ENCODE measurements around the gene CLP1. TPM values are rescaled to one million over a fixed set of nuclear protein-coding genes. Genes with fewer than 3 reads are reported as not detected.

The CLP1 gene
- 16.6 and 24.1 TPM in 2 replicates for total RNA-seq (2014; rRNA removed; shearing (Covaris generic))

GRCh38 chr11:57657194-57658022 lies at the start of gene CLP1:
Gene CLP1 (plus strand): TSS chr11:57657762. CDS start chr11:57659477, 1,715 bp downstream.
- peak within 1 kb of the TSS; percentile 25; the same call in 1 of the 2 replicates for H3K27ac ChIP-seq
- H3K36me3 ChIP-seq, result peaks cover 28% of the 10 kb centered on the region
- no peaks in the 10 kb centered on the region; the same call in 1 of the 2 replicates for H3K4me1 ChIP-seq (replicated peaks)
- no peaks in the 10 kb centered on the region for H3K27me3 ChIP-seq (replicated peaks)
- H3K9me3 ChIP-seq (replicated peaks), result no peaks in the 10 kb centered on the region
- H3K4me3 ChIP-seq, result peak within 1 kb of the TSS; percentile 48
- DNase-seq (ENCODE audit: low read depth in 1 of 2, low spot score in 2 of 2), result peak; percentile 97 to 99

- Histone ChIP-seq H3K4me1 (replicated peaks) (no peaks in the 10 kb centered on the region), H3K4me3 (no peak overlapping the region), H3K36me3 (no peaks in the 10 kb centered on the region), H3K9me3 (replicated peaks) (no peaks in the 10 kb centered on the region), H3K27ac (no peak overlapping the region), H3K27me3 (replicated peaks) (peaks cover 11% of the 10 kb centered on the region)
- no peak for DNase-seq (ENCODE audit: low read depth in 1 of 2, low spot score in 2 of 2)
Measured at GRCh38 chr11:57610170-57610569, 47.4 kb upstream of the CLP1 start.

- no peak overlapping the region for H3K4me3 ChIP-seq
- no peaks in the 10 kb centered on the region for H3K4me1 ChIP-seq (replicated peaks)
- H3K36me3 ChIP-seq, result no peaks in the 10 kb centered on the region
- no peaks in the 10 kb centered on the region for H3K9me3 ChIP-seq (replicated peaks)
- H3K27ac ChIP-seq, result no peak overlapping the region
- no peak for DNase-seq (ENCODE audit: low read depth in 1 of 2, low spot score in 2 of 2)
- H3K27me3 ChIP-seq (replicated peaks), result peaks cover 7% of the 10 kb centered on the region
Measured at GRCh38 chr11:57614234-57614772, 43.3 kb upstream of the CLP1 start.

- Histone ChIP-seq H3K9me3 (replicated peaks) (peaks cover 3% of the 10 kb centered on the region), H3K27ac (no peak overlapping the region), H3K4me1 (replicated peaks) (no peaks in the 10 kb centered on the region), H3K36me3 (no peaks in the 10 kb centered on the region), H3K27me3 (replicated peaks) (peaks cover 3% of the 10 kb centered on the region), H3K4me3 (no peak overlapping the region)
- no peak for DNase-seq (ENCODE audit: low read depth in 1 of 2, low spot score in 2 of 2)
Measured at GRCh38 chr11:57615308-57615707, 42.3 kb upstream of the CLP1 start.

- DNase-seq (ENCODE audit: low read depth in 1 of 2, low spot score in 2 of 2), result no peak
- Histone ChIP-seq H3K9me3 (replicated peaks) (peaks cover 3% of the 10 kb centered on the region), H3K27ac (no peak overlapping the region), H3K4me3 (no peak overlapping the region), H3K4me1 (replicated peaks) (no peaks in the 10 kb centered on the region), H3K27me3 (replicated peaks) (no peaks in the 10 kb centered on the region), H3K36me3 (no peaks in the 10 kb centered on the region)
Measured at GRCh38 chr11:57616595-57616994, 41.0 kb upstream of the CLP1 start.

GRCh38 chr11:57618438-57618837 lies 39.1 kb upstream of the CLP1 start:
- Histone ChIP-seq H3K4me3 (no peak overlapping the region), H3K27ac (no peak overlapping the region), H3K4me1 (replicated peaks) (no peaks in the 10 kb centered on the region), H3K36me3 (no peaks in the 10 kb centered on the region), H3K27me3 (replicated peaks) (no peaks in the 10 kb centered on the region), H3K9me3 (replicated peaks) (peaks cover 3% of the 10 kb centered on the region)
- no peak for DNase-seq (ENCODE audit: low read depth in 1 of 2, low spot score in 2 of 2)

- DNase-seq (ENCODE audit: low read depth in 1 of 2, low spot score in 2 of 2), result no peak
- H3K4me3 ChIP-seq, result no peak overlapping the region
Measured at GRCh38 chr11:57619331-57619730, 38.2 kb upstream of the CLP1 start.

GRCh38 chr11:57620467-57620866 lies 37.1 kb upstream of the CLP1 start:
- Histone ChIP-seq H3K4me3 (no peak overlapping the region), H3K27ac (no peak overlapping the region), H3K9me3 (replicated peaks) (peaks cover 3% of the 10 kb centered on the region), H3K27me3 (replicated peaks) (no peaks in the 10 kb centered on the region), H3K4me1 (replicated peaks) (no peaks in the 10 kb centered on the region), H3K36me3 (no peaks in the 10 kb centered on the region)
- DNase-seq (ENCODE audit: low read depth in 1 of 2, low spot score in 2 of 2), result no peak

More at GRCh38 chr11:57619331-57619730, 38.2 kb upstream of the CLP1 start:
- H3K27ac ChIP-seq, result no peak overlapping the region
- peaks cover 3% of the 10 kb centered on the region for H3K9me3 ChIP-seq (replicated peaks)
- H3K36me3 ChIP-seq, result no peaks in the 10 kb centered on the region
- no peaks in the 10 kb centered on the region for H3K27me3 ChIP-seq (replicated peaks)
- no peaks in the 10 kb centered on the region for H3K4me1 ChIP-seq (replicated peaks)

GRCh38 chr11:57622263-57622662 lies 35.3 kb upstream of the CLP1 start:
- no peaks in the 10 kb centered on the region for H3K36me3 ChIP-seq
- no peak for DNase-seq (ENCODE audit: low read depth in 1 of 2, low spot score in 2 of 2)
- no peak overlapping the region for H3K4me3 ChIP-seq

GRCh38 chr11:57624864-57625263 lies 32.7 kb upstream of the CLP1 start:
- H3K4me1 ChIP-seq (replicated peaks), result no peaks in the 10 kb centered on the region
- DNase-seq (ENCODE audit: low read depth in 1 of 2, low spot score in 2 of 2), result no peak
- H3K9me3 ChIP-seq (replicated peaks), result peaks cover under 1% of the 10 kb centered on the region
- no peak overlapping the region for H3K4me3 ChIP-seq
- no peaks in the 10 kb centered on the region for H3K36me3 ChIP-seq
- no peaks in the 10 kb centered on the region for H3K27me3 ChIP-seq (replicated peaks)
- no peak overlapping the region for H3K27ac ChIP-seq

More at GRCh38 chr11:57622263-57622662, 35.3 kb upstream of the CLP1 start:
- no peaks in the 10 kb centered on the region for H3K4me1 ChIP-seq (replicated peaks)
- H3K9me3 ChIP-seq (replicated peaks), result peaks cover 3% of the 10 kb centered on the region
- H3K27me3 ChIP-seq (replicated peaks), result no peaks in the 10 kb centered on the region
- no peak overlapping the region for H3K27ac ChIP-seq

GRCh38 chr11:57626895-57627294 lies 30.7 kb upstream of the CLP1 start:
- Histone ChIP-seq H3K4me3 (no peak overlapping the region), H3K27ac (no peak overlapping the region), H3K27me3 (replicated peaks) (peaks cover 12% of the 10 kb centered on the region), H3K9me3 (replicated peaks) (no peaks in the 10 kb centered on the region), H3K36me3 (no peaks in the 10 kb centered on the region), H3K4me1 (replicated peaks) (no peaks in the 10 kb centered on the region)
- no peak for DNase-seq (ENCODE audit: low read depth in 1 of 2, low spot score in 2 of 2)

- no peak for DNase-seq (ENCODE audit: low read depth in 1 of 2, low spot score in 2 of 2)
- Histone ChIP-seq H3K9me3 (replicated peaks) (no peaks in the 10 kb centered on the region), H3K36me3 (no peaks in the 10 kb centered on the region), H3K4me3 (no peak overlapping the region), H3K27ac (no peak overlapping the region), H3K4me1 (replicated peaks) (no peaks in the 10 kb centered on the region), H3K27me3 (replicated peaks) (peaks cover 15% of the 10 kb centered on the region)
Measured at GRCh38 chr11:57630171-57630570, 27.4 kb upstream of the CLP1 start.

- Histone ChIP-seq H3K36me3 (no peaks in the 10 kb centered on the region), H3K27ac (no peak overlapping the region), H3K4me3 (no peak overlapping the region), H3K9me3 (replicated peaks) (no peaks in the 10 kb centered on the region), H3K4me1 (replicated peaks) (no peaks in the 10 kb centered on the region), H3K27me3 (replicated peaks) (peaks cover 15% of the 10 kb centered on the region)
- DNase-seq (ENCODE audit: low read depth in 1 of 2, low spot score in 2 of 2), result no peak
Measured at GRCh38 chr11:57632116-57632515, 25.4 kb upstream of the CLP1 start.

- Histone ChIP-seq H3K4me3 (no peak overlapping the region), H3K9me3 (replicated peaks) (no peaks in the 10 kb centered on the region), H3K27ac (no peak overlapping the region), H3K4me1 (replicated peaks) (peaks cover 7% of the 10 kb centered on the region), H3K27me3 (replicated peaks) (peaks cover 15% of the 10 kb centered on the region), H3K36me3 (peaks cover 4% of the 10 kb centered on the region)
- no peak for DNase-seq (ENCODE audit: low read depth in 1 of 2, low spot score in 2 of 2)
Measured at GRCh38 chr11:57633394-57634070, 24.0 kb upstream of the CLP1 start.

All from SJSA1 (cell line).